H9 (cell line): ENCODE measurements around the gene ASCC3. TPM values are rescaled to one million over a fixed set of nuclear protein-coding genes. Genes with fewer than 3 reads are reported as not detected.

Experiments used
- DNase-seq: peaks from one replicate; pipeline ENCODE4 v3.0.0-alpha.2; 2017
- H2AFZ ChIP-seq: one replicate; pipeline ENCODE4 v1.6.1; 2013; ENCODE audit warnings: mild to moderate bottlenecking, low read length, control low read depth, moderate library complexity
- H2AK5ac ChIP-seq: 2 replicates; pipeline ENCODE4 v1.6.1; 2013; ENCODE audit warnings: low read length, control low read depth, mixed read lengths; ENCODE audit not compliant: insufficient read length
- H2BK120ac ChIP-seq: one replicate; pipeline ENCODE4 v1.6.1; 2013; ENCODE audit warnings: low read depth, mild to moderate bottlenecking, low read length, control low read depth, inconsistent platforms; ENCODE audit not compliant: poor library complexity, severe bottlenecking
- H2BK12ac ChIP-seq: 2 replicates; pipeline ENCODE4 v1.6.1; 2013; ENCODE audit warnings: low read length, control low read depth, mixed read lengths, low read depth; ENCODE audit not compliant: insufficient read length
- H2BK15ac ChIP-seq: 2 replicates; pipeline ENCODE4 v1.6.1; 2013; ENCODE audit warnings: low read depth, low read length, control low read depth
- H2BK20ac ChIP-seq: one replicate; pipeline ENCODE4 v1.6.1; 2013; ENCODE audit warnings: low read depth, mild to moderate bottlenecking, low read length, control low read depth, inconsistent platforms; ENCODE audit not compliant: poor library complexity, severe bottlenecking
- H2BK5ac ChIP-seq: 2 replicates; pipeline ENCODE4 v1.6.1; 2013; ENCODE audit warnings: low read length, control low read depth, mixed read lengths; ENCODE audit not compliant: insufficient read length
- H3K14ac ChIP-seq: 2 replicates; pipeline ENCODE4 v1.6.1; 2013; ENCODE audit warnings: low read length, control low read depth; ENCODE audit not compliant: insufficient read depth
- H3K18ac ChIP-seq: 2 replicates; pipeline ENCODE4 v1.6.1; 2013; ENCODE audit warnings: low read depth, mild to moderate bottlenecking, mixed read lengths, low read length, control low read depth; ENCODE audit not compliant: insufficient read length
- H3K23ac ChIP-seq: 2 replicates; pipeline ENCODE4 v1.6.1; 2013; ENCODE audit warnings: low read length, control low read depth, mixed read lengths, low read depth; ENCODE audit not compliant: insufficient read length
- H3K23me2 ChIP-seq: 2 replicates; pipeline ENCODE4 v1.6.1; 2013; ENCODE audit warnings: low read depth, mild to moderate bottlenecking, mixed read lengths, low read length, control low read depth; ENCODE audit not compliant: insufficient read length, poor library complexity, severe bottlenecking
- H3K27ac ChIP-seq: 2 replicates; pipeline ENCODE4 v1.5.1; 2013; ENCODE audit warnings: low read length, control low read depth, mixed read lengths, low read depth; ENCODE audit not compliant: insufficient read length
- H3K27me3 ChIP-seq: 2 replicates; pipeline ENCODE4 v1.6.1; 2013; ENCODE audit warnings: low read length, control low read depth, inconsistent platforms; ENCODE audit not compliant: insufficient read depth
- H3K4ac ChIP-seq: 2 replicates; pipeline ENCODE4 v1.6.1; 2013; ENCODE audit warnings: low read depth, mild to moderate bottlenecking, control low read depth, inconsistent platforms, low read length, moderate library complexity
- H3K4me1 ChIP-seq: 2 replicates; pipeline ENCODE4 v1.6.1; 2013; ENCODE audit warnings: low read length, control low read depth, inconsistent platforms; ENCODE audit not compliant: insufficient read depth
- H3K4me2 ChIP-seq: 2 replicates; pipeline ENCODE4 v1.6.1; 2013; ENCODE audit warnings: low read length, control low read depth, mixed read lengths; ENCODE audit not compliant: insufficient read length, insufficient read depth
- H3K56ac ChIP-seq: 2 replicates; pipeline ENCODE4 v1.6.1; 2013; ENCODE audit warnings: low read depth, mild to moderate bottlenecking, mixed read lengths, low read length, control low read depth; ENCODE audit not compliant: insufficient read length
- H3K79me1 ChIP-seq: 2 replicates; pipeline ENCODE4 v1.6.1; 2013; ENCODE audit warnings: low read depth, mild to moderate bottlenecking, moderate library complexity, low read length, control low read depth, inconsistent platforms; ENCODE audit not compliant: insufficient read depth, poor library complexity, severe bottlenecking
- H3K79me2 ChIP-seq: 2 replicates; pipeline ENCODE4 v1.6.1; 2013; ENCODE audit warnings: low read length, control low read depth, inconsistent platforms; ENCODE audit not compliant: insufficient read depth
- H3K9ac ChIP-seq: 2 replicates; pipeline ENCODE4 v1.6.1; 2013; ENCODE audit warnings: low read length, control low read depth, mixed read lengths; ENCODE audit not compliant: insufficient read length; ENCODE audit errors: extremely low read depth
- H3K9me3 ChIP-seq: one replicate; pipeline ENCODE4 v1.6.1; 2013; ENCODE audit warnings: low read depth, low read length, inconsistent platforms; ENCODE audit not compliant: control insufficient read depth
- H3T11ph ChIP-seq: one replicate; pipeline ENCODE4 v1.6.1; 2013; ENCODE audit warnings: mild to moderate bottlenecking, low read length, control low read depth, inconsistent platforms
- H4K20me1 ChIP-seq: one replicate; pipeline ENCODE4 v1.6.1; 2013; ENCODE audit not compliant: control insufficient read depth, insufficient read length, insufficient read depth
- H4K5ac ChIP-seq: 2 replicates; pipeline ENCODE4 v1.6.1; 2013; ENCODE audit warnings: low read depth, mild to moderate bottlenecking, mixed read lengths, low read length, control low read depth; ENCODE audit not compliant: insufficient read length
- H4K8ac ChIP-seq: replicated peaks from 2 replicates; pipeline ENCODE4 v1.6.1; 2013; ENCODE audit warnings: low read length, control low read depth, mixed read lengths, low read depth; ENCODE audit not compliant: insufficient read length
- H4K91ac ChIP-seq: 2 replicates; pipeline ENCODE4 v1.6.1; 2013; ENCODE audit warnings: low read depth, mild to moderate bottlenecking, moderate library complexity, mixed read lengths, low read length, control low read depth; ENCODE audit not compliant: insufficient read length
- H3K27ac Mint-ChIP-seq, 3 experiments: 2 replicates in 2 of 3; 3 replicates in 1 of 3; pipeline ENCODE4 v1.8.0; 2020 to 2021; ENCODE audit warnings: mixed read lengths in 3 of 3, mild to moderate bottlenecking in 1 of 3, moderate library complexity in 1 of 3
- H3K27me3 Mint-ChIP-seq: 2 replicates; pipeline ENCODE4 v1.8.0; 2021; ENCODE audit warnings: low read depth, mild to moderate bottlenecking, moderate library complexity, mixed read lengths
- H3K36me3 Mint-ChIP-seq, 3 experiments: 2 replicates in 2 of 3; 3 replicates in 1 of 3; pipeline ENCODE4 v1.8.0; 2020 to 2021; ENCODE audit warnings: low read depth in 3 of 3, mixed read lengths in 3 of 3; ENCODE audit not compliant: insufficient read depth in 1 of 3
- H3K4me1 Mint-ChIP-seq, 2 experiments: 2 replicates each; pipeline ENCODE4 v1.8.0; 2020; ENCODE audit warnings: mixed read lengths in 2 of 2
- H3K4me3 Mint-ChIP-seq, 2 experiments: 2 replicates in 1 of 2; 3 replicates in 1 of 2; pipeline ENCODE4 v1.8.0; 2020 to 2021; ENCODE audit warnings: mild to moderate bottlenecking in 2 of 2, mixed read lengths in 2 of 2, moderate library complexity in 1 of 2
- H3K9me3 Mint-ChIP-seq, 2 experiments: 2 replicates in 1 of 2; 3 replicates in 1 of 2; pipeline ENCODE4 v1.8.0; 2020; ENCODE audit warnings: mild to moderate bottlenecking in 2 of 2, mixed read lengths in 2 of 2, moderate library complexity in 1 of 2
- CTCF ChIP-seq: fragments of 200-600 bp; sonication (generic); conservative IDR thresholded peaks from 3 replicates; pipeline ENCODE4 v1.8.0; 2021; ENCODE audit warnings: antibody characterized with exemption, mild to moderate bottlenecking
- WGBS: extraction: QIAGEN DNeasy Blood & Tissue Kit; methylation state at CpG from one replicate; pipeline ENCODE4 v1.1.7; 2013; ENCODE audit warnings: missing lambda C conversion rate, low lambda C conversion rate, mixed read lengths; ENCODE audit not compliant: insufficient read length; ENCODE audit errors: extremely low coverage; 5-methylcytosine and 5-hydroxymethylcytosine counted together
- total RNA-seq: library from RNA; stranded (reverse); gene quantifications from 2 replicates; pipeline ENCODE4 v1.2.1, GENCODE V29; 2021

The ASCC3 gene
- total RNA-seq, 1 experiment from 2014 or later: 63.8 TPM

- no peak overlapping the region for H3K27ac ChIP-seq
- Mint-ChIP-seq H3K27ac (no peak overlapping the region), H3K27me3 (no peaks in the 10 kb centered on the region), H3K9me3 (peaks cover 6 to 7% of the 10 kb centered on the region in 2 experiments; a peak in 4 of 5 replicates), H3K36me3 (peaks cover 6 to 27% (median 13%) of the 10 kb centered on the region in 3 experiments; a peak in 6 of 7 replicates), H3K4me3 (no peak overlapping the region), H3K4me1 (no peaks in the 10 kb centered on the region; a peak in 1 of 4 replicates)
- H3K79me2 ChIP-seq: no peaks in the 10 kb centered on the region
- TF ChIP-seq CTCF: no peak
- H3K4ac ChIP-seq: no peak overlapping the region
- no peak overlapping the region for H2BK15ac ChIP-seq
- H2AFZ ChIP-seq: no peak overlapping the region
- no peak overlapping the region for H2BK120ac ChIP-seq
- H3K9ac ChIP-seq: no peak overlapping the region
- H3K4me2 ChIP-seq: no peak overlapping the region
- H3K18ac ChIP-seq: no peak overlapping the region
- H3K14ac ChIP-seq: no peak overlapping the region
- no peak overlapping the region for H3T11ph ChIP-seq
- no peak overlapping the region for H4K5ac ChIP-seq
- H4K91ac ChIP-seq: no peak overlapping the region
- H4K8ac ChIP-seq: no peak overlapping the region
- H4K20me1 ChIP-seq: no peaks in the 10 kb centered on the region
- no peak overlapping the region for H2BK20ac ChIP-seq
- no peak overlapping the region for H3K56ac ChIP-seq
- no peaks in the 10 kb centered on the region for H3K23me2 ChIP-seq
- no CpG with 5 or more reads among the region's 4 CpGs for WGBS
- H2BK5ac ChIP-seq: no peak overlapping the region
- no peaks in the 10 kb centered on the region for H3K9me3 ChIP-seq
- no peak overlapping the region for H2BK12ac ChIP-seq
- no peak overlapping the region for H3K23ac ChIP-seq
- no peak overlapping the region for H2AK5ac ChIP-seq
- DNase-seq: no peak
- H3K27me3 ChIP-seq: no peaks in the 10 kb centered on the region
- H3K4me1 ChIP-seq: no peaks in the 10 kb centered on the region
- no peaks in the 10 kb centered on the region for H3K79me1 ChIP-seq
Observed at GRCh38 chr6:100618351-100618671, 262.8 kb downstream of the ASCC3 start.
